Liver (tissue), 3 donors: Measurements from ENCODE around the gene ARL14EP.

ENCODE experiments used
- ATF3 ChIP-seq: IDR thresholded peaks from 2 replicates; pipeline ENCODE4 v1.6.1; 2016; ENCODE audit warnings: antibody characterized with exemption
- CTCF ChIP-seq: fragments of 150-350 bp; IDR thresholded peaks from 2 replicates; pipeline ENCODE4 v1.5.1; 2017; ENCODE audit warnings: improper control_type of control experiment, low read depth, low read length; ENCODE audit not compliant: missing input control
- FOXA1 ChIP-seq: IDR thresholded peaks from 2 replicates; pipeline ENCODE4 v1.6.1; 2016; ENCODE audit warnings: antibody characterized with exemption
- FOXA2 ChIP-seq: IDR thresholded peaks from 2 replicates; pipeline ENCODE4 v1.6.1; 2016; ENCODE audit warnings: antibody characterized with exemption
- GABPA ChIP-seq, 2 donors: IDR thresholded peaks in 1 of 2; conservative IDR thresholded peaks in 1 of 2; 2 replicates each; pipeline ENCODE4 v1.6.1; 2016; ENCODE audit warnings: antibody characterized with exemption in 2 of 2, mild to moderate bottlenecking in 1 of 2, moderate library complexity in 1 of 2
- MAX ChIP-seq: IDR thresholded peaks from 2 replicates; pipeline ENCODE4 v1.6.1; 2016; ENCODE audit warnings: antibody characterized with exemption
- RAD21 ChIP-seq, 2 donors: IDR thresholded peaks; 2 replicates each; pipeline ENCODE4 v1.6.1; 2016; ENCODE audit warnings: antibody characterized with exemption in 2 of 2, mild to moderate bottlenecking in 2 of 2
- REST ChIP-seq: IDR thresholded peaks from 2 replicates; pipeline ENCODE4 v1.6.1; 2016; ENCODE audit warnings: antibody characterized with exemption, mild to moderate bottlenecking
- RXRA ChIP-seq, 2 donors: IDR thresholded peaks; 2 replicates each; pipeline ENCODE4 v1.6.1; 2017 to 2018; ENCODE audit warnings: antibody characterized with exemption in 2 of 2, mild to moderate bottlenecking in 1 of 2
- SP1 ChIP-seq: IDR thresholded peaks from 2 replicates; pipeline ENCODE4 v1.6.1; 2018; ENCODE audit warnings: antibody characterized with exemption, mild to moderate bottlenecking
- TAF1 ChIP-seq: conservative IDR thresholded peaks from 2 replicates; pipeline ENCODE4 v1.6.1; 2016; ENCODE audit warnings: antibody characterized with exemption, mild to moderate bottlenecking
- YY1 ChIP-seq: IDR thresholded peaks from 2 replicates; pipeline ENCODE4 v1.6.1; 2016; ENCODE audit warnings: antibody characterized with exemption, mild to moderate bottlenecking
- ZBTB33 ChIP-seq: IDR thresholded peaks from 2 replicates; pipeline ENCODE4 v1.6.1; 2016; ENCODE audit warnings: antibody characterized with exemption
- donor health status: healthy.
- donor health status: healthy.

GRCh38 chr11:30310623-30311022 lies 12.3 kb upstream of the ARL14EP start:
- TF ChIP-seq CTCF (no peak), MAX (no peak), GABPA (IDR thresholded peaks at IDR 0.05 in 1 of 2, conservative IDR thresholded peaks at IDR 0.05 in 1 of 2) (no peak), REST (no peak), TAF1 (no peak), RAD21 (IDR thresholded peaks at IDR 0.05) (no peak), YY1 (no peak), FOXA2 (no peak), SP1 (no peak), ATF3 (no peak), FOXA1 (no peak), RXRA (IDR thresholded peaks at IDR 0.05) (no peak), ZBTB33 (no peak)
